SK-N-SH (cell line): Measurements from ENCODE around the gene NRL. TPM values are rescaled to one million over a fixed set of nuclear protein-coding genes. Genes with fewer than 3 reads are reported as not detected.

Source experiments
- CTCF ChIA-PET: fragments of 300-600, 350-600 bp; formaldehyde crosslinking; extraction: SDS; loops from one replicate; lab custom pipeline; 2021; lab: Yijun Ruan, JAX
- POLR2A ChIA-PET: fragments of 350-600 bp; sonication (Branson Sonifier 250); formaldehyde crosslinking; extraction: SDS; loops from one replicate; lab custom pipeline; 2020; ENCODE audit warnings: antibody characterized with exemption, inconsistent platforms; lab: Yijun Ruan, JAX
- DNase-seq: peaks from one replicate; pipeline ENCODE4 v3.0.0; 2012
- H2AFZ ChIP-seq: fragments of 200-600 bp; sonication (generic); 2 replicates; pipeline ENCODE4 v1.8.1; 2016; ENCODE audit warnings: antibody characterized with exemption, mild to moderate bottlenecking, low read depth
- H3F3A ChIP-seq: fragments of 200-600 bp; sonication (generic); replicated peaks from 2 replicates; pipeline ENCODE3; 2016; ENCODE audit warnings: antibody characterized with exemption, mild to moderate bottlenecking; ENCODE audit not compliant: insufficient read depth
- H3K27ac ChIP-seq, 2 experiments: fragments of 200-500 bp in 1 of 2; fragments of 200-600 bp in 1 of 2; sonication (Bioruptor generic) in 1 of 2; sonication (generic), shearing (Covaris generic) in 1 of 2; 2 replicates each; pipeline versions ENCODE4 v1.5.1 to v1.6.1; 2014 to 2016; ENCODE audit warnings: low read depth in 2 of 2, inconsistent platforms in 1 of 2, low read length in 1 of 2, mild to moderate bottlenecking in 1 of 2, mixed read lengths in 1 of 2
- H3K27me3 ChIP-seq: fragments of 200-600 bp; sonication (generic), shearing (Covaris generic); 2 replicates; pipeline ENCODE4 v1.6.1; 2016; ENCODE audit warnings: mixed run types; ENCODE audit not compliant: insufficient read depth
- H3K36me3 ChIP-seq, 2 experiments: fragments of 200-500 bp in 1 of 2; fragments of 200-600 bp in 1 of 2; sonication (Bioruptor generic) in 1 of 2; sonication (generic) in 1 of 2; replicated peaks in 1 of 2; 2 replicates each; pipeline versions ENCODE3 to v1.5.1; 2014 to 2016; ENCODE audit warnings: low read length in 1 of 2, mild to moderate bottlenecking in 1 of 2; ENCODE audit not compliant: insufficient read depth in 2 of 2, control insufficient read depth in 1 of 2
- H3K4me1 ChIP-seq, 2 experiments: fragments of 200-500 bp in 1 of 2; fragments of 200-600 bp in 1 of 2; sonication (Bioruptor generic) in 1 of 2; sonication (generic), shearing (Covaris generic) in 1 of 2; 2 replicates each; pipeline versions ENCODE4 v1.5.1 to v1.6.1; 2014 to 2016; ENCODE audit warnings: low read depth in 1 of 2, low read length in 1 of 2, mixed run types in 1 of 2; ENCODE audit not compliant: insufficient read depth in 2 of 2, control insufficient read depth in 1 of 2
- H3K4me2 ChIP-seq: fragments of 200-600 bp; sonication (generic), shearing (Covaris generic); 2 replicates; pipeline ENCODE4 v1.6.1; 2017; ENCODE audit warnings: mixed run types
- H3K4me3 ChIP-seq, 2 experiments: fragments of 200-500 bp in 1 of 2; fragments of 200-600 bp in 1 of 2; sonication (Bioruptor generic) in 1 of 2; sonication (generic), shearing (Covaris generic) in 1 of 2; 2 replicates each; pipeline versions ENCODE4 v1.5.1 to v1.8.1; 2014 to 2016; ENCODE audit warnings: low read depth in 2 of 2, inconsistent platforms in 1 of 2, low read length in 1 of 2, mild to moderate bottlenecking in 1 of 2, mixed read lengths in 1 of 2, moderate library complexity in 1 of 2
- H3K79me2 ChIP-seq: fragments of 200-600 bp; sonication (generic); 2 replicates; pipeline ENCODE4 v1.8.1; 2017; ENCODE audit warnings: mild to moderate bottlenecking; ENCODE audit not compliant: insufficient read depth
- H3K9ac ChIP-seq: fragments of 200-600 bp; sonication (generic); 2 replicates; pipeline ENCODE4 v1.6.1; 2017; ENCODE audit warnings: mixed run types
- H3K9me2 ChIP-seq: fragments of 200-600 bp; sonication (generic); 2 replicates; pipeline ENCODE4 v1.6.1; 2017; ENCODE audit warnings: mixed run types
- H3K9me3 ChIP-seq: fragments of 200-600 bp; sonication (generic); 2 replicates; pipeline ENCODE4 v1.6.1; 2017; ENCODE audit warnings: mixed run types, mild to moderate bottlenecking, moderate library complexity
- H4K20me1 ChIP-seq: fragments of 200-600 bp; sonication (generic); 2 replicates; pipeline ENCODE4 v1.6.1; 2017; ENCODE audit warnings: mild to moderate bottlenecking, mixed run types; ENCODE audit not compliant: insufficient read depth
- CHD2 ChIP-seq: fragments of 150-350 bp; IDR thresholded peaks from 2 replicates; pipeline ENCODE4 v1.6.1; 2018; ENCODE audit warnings: low read length; ENCODE audit not compliant: partially characterized antibody
- CTCF ChIP-seq: fragments of 200-600 bp; sonication (generic); IDR thresholded peaks from 2 replicates; pipeline ENCODE4 v1.6.1; 2017; ENCODE audit warnings: antibody characterized with exemption, mild to moderate bottlenecking, moderate library complexity
- EP300 ChIP-seq, 2 experiments: IDR thresholded peaks; 2 replicates each; pipeline versions ENCODE4 v1.4.0 to v1.6.1; 2012; ENCODE audit warnings: borderline replicate concordance in 1 of 2, low read depth in 1 of 2, low read length in 1 of 2
- EZH2phosphoT487 ChIP-seq: fragments of 200-600 bp; sonication (generic); IDR thresholded peaks from 2 replicates; pipeline ENCODE4 v1.6.1; 2017; ENCODE audit warnings: low read depth, mixed run types, mild to moderate bottlenecking, antibody characterized with exemption, moderate library complexity, borderline replicate concordance
- FOSL2 ChIP-seq: IDR thresholded peaks from 2 replicates; pipeline ENCODE4 v1.4.0; 2012; ENCODE audit warnings: low read depth, mild to moderate bottlenecking, moderate library complexity, borderline replicate concordance
- FOXJ3 ChIP-seq: sonication (generic); formaldehyde crosslinking; IDR thresholded peaks from 2 replicates; pipeline ENCODE4 v1.5.1; 2020; ENCODE audit warnings: mild to moderate bottlenecking, missing genetic modification reagents
- FOXM1 ChIP-seq: IDR thresholded peaks from 2 replicates; pipeline ENCODE4 v1.4.0; 2012; ENCODE audit warnings: low read depth, mild to moderate bottlenecking
- GABPA ChIP-seq: IDR thresholded peaks from 2 replicates; pipeline ENCODE4 v1.4.0; 2012; ENCODE audit warnings: low read depth, mild to moderate bottlenecking
- GATA2 ChIP-seq: sonication (generic); formaldehyde crosslinking; IDR thresholded peaks from 2 replicates; pipeline ENCODE4 v1.5.0; 2020; ENCODE audit warnings: mild to moderate bottlenecking, missing genetic modification reagents
- JUND ChIP-seq: IDR thresholded peaks from 2 replicates; pipeline ENCODE4 v1.4.0; 2012
- MAX ChIP-seq: IDR thresholded peaks from 2 replicates; pipeline ENCODE4 v1.4.0; 2012; ENCODE audit warnings: low read depth
- MEF2A ChIP-seq: IDR thresholded peaks from 2 replicates; pipeline ENCODE4 v1.4.0; 2012; ENCODE audit warnings: low read depth, borderline replicate concordance
- MXI1 ChIP-seq: IDR thresholded peaks from 2 replicates; pipeline ENCODE4 v1.6.1; 2012; ENCODE audit warnings: mild to moderate bottlenecking, low read depth, low read length, improper control_type of control experiment
- NRF1 ChIP-seq: IDR thresholded peaks from 2 replicates; pipeline ENCODE4 v1.6.1; 2012; ENCODE audit warnings: low read depth, mild to moderate bottlenecking, low read length
- PBX3 ChIP-seq: IDR thresholded peaks from 2 replicates; pipeline ENCODE4; 2012
- RCOR1 ChIP-seq: fragments of 150-350 bp; IDR thresholded peaks from 2 replicates; pipeline ENCODE4 v1.6.1; 2017; ENCODE audit warnings: antibody characterized with exemption, low read length
- RFX5 ChIP-seq: IDR thresholded peaks from 2 replicates; pipeline ENCODE4 v1.6.1; 2012; ENCODE audit warnings: mild to moderate bottlenecking, improper control_type of control experiment, low read length
- SIN3A ChIP-seq: IDR thresholded peaks from 2 replicates; pipeline ENCODE4 v1.6.1; 2012; ENCODE audit warnings: low read depth, mild to moderate bottlenecking, low read length, moderate library complexity, borderline replicate concordance
- TCF12 ChIP-seq: IDR thresholded peaks from 2 replicates; pipeline ENCODE4 v1.4.0; 2012
- TEAD4 ChIP-seq: IDR thresholded peaks from 2 replicates; pipeline ENCODE4 v1.4.0; 2012; ENCODE audit warnings: mild to moderate bottlenecking, borderline replicate concordance; ENCODE audit not compliant: insufficient read depth
- ZBTB33 ChIP-seq: IDR thresholded peaks from 2 replicates; pipeline ENCODE4 v1.4.0; 2012; ENCODE audit warnings: low read depth, borderline replicate concordance
- WGBS: methylation state at CpG from one replicate; pipeline ENCODE4 v1.1.6; 2017; ENCODE audit warnings: low lambda C conversion rate; 5-methylcytosine and 5-hydroxymethylcytosine counted together
- polyA plus RNA-seq, 3 experiments: library from polyadenylated mRNA; depleted of rRNA; stranded (reverse); fragments of >200 nt; gene quantifications; 2 replicates each; pipeline ENCODE4 v1.2.3, GENCODE V29; 2012

Gene NRL
- polyA plus RNA-seq, 1 of the 3 experiments (the other 2 are of a cell fraction), result 0.76 TPM

- DNase-seq, result no peak
- CTCF ChIA-PET, result interaction anchor here (0.9 to 4.6 kb wide), 7 partner anchors 10 to 668 kb away, joined by 3 to 38 read pairs (median 5); partner anchors contain the start of genes IRF9, PCK2 and PSME1
These were observed 31.1 kb upstream of the NRL start for GRCh38 chr14:24145690-24146452.

GRCh38 chr14:24145219-24145618 is 30.5 kb upstream of the NRL start:
- peak overlapping the region in 1 of 2 experiments; percentile 98; a peak in 3 of 4 replicates for H3K4me3 ChIP-seq
- ChIA-PET POLR2A (interaction anchor here (2.2 to 3.9 kb wide), 4 partner anchors 8 to 31 kb away, joined by 10 to 50 read pairs (median 20); partner anchors contain the start of genes DCAF11, IRF9, NRL and PSME1), CTCF (interaction anchor here (1.0 to 4.6 kb wide), 5 partner anchors 15 to 667 kb away, joined by 4 to 38 read pairs (median 5); partner anchors contain the start of genes IRF9 and PCK2)
- H3K9ac ChIP-seq, result peak overlapping the region; percentile 77
- peak overlapping the region in 1 of 2 experiments; percentile 92; a peak in 2 of 4 replicates for H3K27ac ChIP-seq
- peaks cover 67% of the 10 kb centered on the region for H3K79me2 ChIP-seq
- 100% methylated on average over 1 of the region's 2 CpGs for WGBS
- H3K9me2 ChIP-seq, result no peaks in the 10 kb centered on the region
- H4K20me1 ChIP-seq, result peaks cover 8% of the 10 kb centered on the region; the same call in 1 of the 2 replicates
- TF ChIP-seq MAX (no peak), MEF2A (no peak), ZBTB33 (no peak), CTCF (no peak), FOSL2 (no peak), RFX5 (no peak), NRF1 (no peak), EZH2phosphoT487 (no peak), RCOR1 (no peak), CHD2 (no peak), PBX3 (no peak), GABPA (no peak), TEAD4 (no peak)
- TF ChIP-seq, all 33 proteins: peak for 0
- Histone ChIP-seq H3K4me1 (peaks cover 11 to 25% of the 10 kb centered on the region in 2 experiments), H3F3A (peaks cover 20% of the 10 kb centered on the region), H3K36me3 (peaks cover 23 to 35% of the 10 kb centered on the region in 2 experiments), H2AFZ (no peak overlapping the region), H3K27me3 (no peaks in the 10 kb centered on the region), H3K9me3 (no peaks in the 10 kb centered on the region), H3K4me2 (peak overlapping the region; percentile 83)
- DNase-seq, result no peak

More at GRCh38 chr14:24145690-24146452, 31.1 kb upstream of the NRL start:
- Histone ChIP-seq H3K9ac (peak overlapping the region; percentile 77), H3K27me3 (no peaks in the 10 kb centered on the region), H3K9me3 (no peaks in the 10 kb centered on the region), H3K27ac (peak overlapping the region; percentile 87 to 92), H3K9me2 (no peaks in the 10 kb centered on the region), H3K4me2 (peak overlapping the region; percentile 83), H3K36me3 (peaks cover 25 to 42% of the 10 kb centered on the region in 2 experiments), H3K4me3 (peak overlapping the region; percentile 93 to 98), H2AFZ (0 out of 2 replicates have a peak overlapping the region, but pooled peaks have one; percentile 17), H4K20me1 (peaks cover 8% of the 10 kb centered on the region; the same call in 1 of the 2 replicates), H3K79me2 (peaks cover 60% of the 10 kb centered on the region), H3F3A (peaks cover 20% of the 10 kb centered on the region), H3K4me1 (peaks cover 11 to 25% of the 10 kb centered on the region in 2 experiments)
- no peak for TF ChIP-seq SIN3A
- TF ChIP-seq FOXM1, result no peak
- TF ChIP-seq EP300 (IDR thresholded peaks at IDR 0.05; ENCODE audit: borderline replicate concordance in 1 of 2, low read depth in 1 of 2, low read length in 1 of 2), result no peak
- TF ChIP-seq FOXJ3 (CRISPR knock-in tag), result no peak
- TF ChIP-seq NRF1, result no peak
- TF ChIP-seq MXI1, result no peak
- no peak for TF ChIP-seq GATA2 (CRISPR knock-in tag)
- no peak for TF ChIP-seq JUND
- TF ChIP-seq MEF2A, result no peak
- TF ChIP-seq TCF12, result no peak
- POLR2A ChIA-PET, result interaction anchor here (0.6 to 3.9 kb wide), 15 partner anchors 7 to 97 kb away, joined by 3 to 50 read pairs (median 7); partner anchors contain the start of genes CHMP4A, DCAF11, IPO4 and IRF9
- WGBS, result 10% methylated on average over 9 of the region's 9 CpGs
